Activated T-helper 9 cell treated with anti-CD3 and anti-CD28 coated beads, Interleukin-2, amount 50 U/mL, for 16 hours (primary cell): ENCODE results near the gene SLC35B1.
A peak's percentile ranks its signal among the peaks of the same experiment; 100 is the strongest.

ENCODE experiments used
- DNase-seq: peaks from one replicate; pipeline ENCODE4 v3.0.0-alpha.2; 2020; ENCODE audit warnings: low read depth

The SLC35B1 gene

GRCh38 chr17:49707608-49708514 lies at the start of gene SLC35B1:
TSS of gene SLC35B1 (minus strand) at chr17:49707964. CDS start at chr17:49707833, 131 bp downstream.
- DNase-seq: peak; percentile 97

- DNase-seq: no peak
These were observed 49.5 kb upstream of the SLC35B1 start for GRCh38 chr17:49757151-49757777.

- DNase-seq: no peak
These were observed 48.8 kb upstream of the SLC35B1 start for GRCh38 chr17:49756323-49757150.

- no peak for DNase-seq
These were observed 48.0 kb upstream of the SLC35B1 start for GRCh38 chr17:49755663-49756283.

GRCh38 chr17:49753959-49754391 lies 46.2 kb upstream of the SLC35B1 start:
- no peak for DNase-seq

GRCh38 chr17:49752508-49752907 lies 44.7 kb upstream of the SLC35B1 start:
- no peak for DNase-seq

GRCh38 chr17:49749730-49750129 lies 42.0 kb upstream of the SLC35B1 start:
- no peak for DNase-seq

GRCh38 chr17:49748791-49749190 lies 41.0 kb upstream of the SLC35B1 start:
- peak; percentile 44 for DNase-seq

GRCh38 chr17:49748223-49748622 lies 40.5 kb upstream of the SLC35B1 start:
- DNase-seq: no peak

- no peak for DNase-seq
These were observed 39.9 kb upstream of the SLC35B1 start for GRCh38 chr17:49747632-49748031.

- DNase-seq: no peak
These were observed 39.2 kb upstream of the SLC35B1 start for GRCh38 chr17:49746791-49747490.

- DNase-seq: no peak
These were observed 37.7 kb upstream of the SLC35B1 start for GRCh38 chr17:49745175-49746139.

- DNase-seq: no peak
These were observed 34.4 kb upstream of the SLC35B1 start for GRCh38 chr17:49742166-49742638.

- no peak for DNase-seq
These were observed 33.9 kb upstream of the SLC35B1 start for GRCh38 chr17:49741692-49742076.

GRCh38 chr17:49741009-49741691 lies 33.4 kb upstream of the SLC35B1 start:
- no peak for DNase-seq

GRCh38 chr17:49739641-49740271 lies 32.0 kb upstream of the SLC35B1 start:
- peak; percentile 77 for DNase-seq

- no peak for DNase-seq
These were observed 30.8 kb upstream of the SLC35B1 start for GRCh38 chr17:49738456-49739163.
